ENCODE data around the gene PDPK1.

Gene PDPK1

DNA sequence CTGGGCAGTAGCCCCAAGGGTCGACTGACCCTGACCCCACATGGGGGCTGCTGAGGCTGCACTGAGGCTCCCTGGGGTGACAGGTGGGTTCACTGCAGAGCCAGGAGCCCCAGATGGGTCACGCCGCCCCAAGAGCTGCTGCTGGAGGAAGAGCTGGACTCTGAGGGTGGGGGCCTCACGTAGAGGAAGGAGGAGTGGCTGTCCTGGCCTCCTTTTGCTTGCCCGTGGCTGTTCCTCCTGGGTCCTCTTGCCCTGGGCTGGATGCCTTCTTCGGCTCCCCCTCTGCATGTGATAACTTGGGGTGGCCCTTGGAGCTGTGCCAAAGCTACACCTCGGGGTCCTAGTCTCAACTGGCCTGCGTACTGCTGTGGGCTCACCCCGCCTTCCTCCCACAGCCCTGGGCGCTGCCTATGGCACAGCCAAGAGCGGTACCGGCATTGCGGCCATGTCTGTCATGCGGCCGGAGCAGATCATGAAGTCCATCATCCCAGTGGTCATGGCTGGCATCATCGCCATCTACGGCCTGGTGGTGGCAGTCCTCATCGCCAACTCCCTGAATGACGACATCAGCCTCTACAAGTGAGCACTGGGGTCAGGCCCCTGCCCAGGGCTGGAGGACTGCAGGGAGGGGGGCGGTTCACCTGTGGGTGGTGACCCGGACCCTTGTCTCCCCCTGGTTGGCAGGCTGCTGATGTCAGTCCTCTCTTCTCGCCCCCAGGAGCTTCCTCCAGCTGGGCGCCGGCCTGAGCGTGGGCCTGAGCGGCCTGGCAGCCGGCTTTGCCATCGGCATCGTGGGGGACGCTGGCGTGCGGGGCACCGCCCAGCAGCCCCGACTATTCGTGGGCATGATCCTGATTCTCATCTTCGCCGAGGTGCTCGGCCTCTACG is 18.8 kb upstream of the PDPK1 start:
- DNase-seq: no peak
- in situ Hi-C loops (cut with HindIII; ENCODE audit: low pct_ligation_motif_present, low pct_unique_long_range_greater_than_20kb, low sequenced_read_pairs): no loop called here

DNA sequence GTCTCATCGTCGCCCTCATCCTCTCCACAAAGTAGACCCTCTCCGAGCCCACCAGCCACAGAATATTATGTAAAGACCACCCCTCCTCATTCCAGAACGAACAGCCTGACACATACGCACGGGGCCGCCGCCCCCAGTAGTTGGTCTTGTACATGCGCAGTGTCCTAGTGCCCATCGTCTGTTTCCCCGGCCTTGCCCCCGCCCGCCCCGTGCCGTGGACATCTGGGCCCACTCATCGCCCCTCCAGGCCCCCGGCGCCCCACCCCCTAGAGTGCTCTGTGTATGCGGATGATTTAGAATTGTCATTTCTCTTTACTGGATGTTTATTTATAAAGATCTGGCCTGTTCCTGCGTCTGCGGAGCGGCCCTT is 18.1 kb upstream of the PDPK1 start:
- no peak for DNase-seq
- in situ Hi-C loops (cut with HindIII; ENCODE audit: low pct_ligation_motif_present, low pct_unique_long_range_greater_than_20kb, low sequenced_read_pairs): no loop called here

DNA sequence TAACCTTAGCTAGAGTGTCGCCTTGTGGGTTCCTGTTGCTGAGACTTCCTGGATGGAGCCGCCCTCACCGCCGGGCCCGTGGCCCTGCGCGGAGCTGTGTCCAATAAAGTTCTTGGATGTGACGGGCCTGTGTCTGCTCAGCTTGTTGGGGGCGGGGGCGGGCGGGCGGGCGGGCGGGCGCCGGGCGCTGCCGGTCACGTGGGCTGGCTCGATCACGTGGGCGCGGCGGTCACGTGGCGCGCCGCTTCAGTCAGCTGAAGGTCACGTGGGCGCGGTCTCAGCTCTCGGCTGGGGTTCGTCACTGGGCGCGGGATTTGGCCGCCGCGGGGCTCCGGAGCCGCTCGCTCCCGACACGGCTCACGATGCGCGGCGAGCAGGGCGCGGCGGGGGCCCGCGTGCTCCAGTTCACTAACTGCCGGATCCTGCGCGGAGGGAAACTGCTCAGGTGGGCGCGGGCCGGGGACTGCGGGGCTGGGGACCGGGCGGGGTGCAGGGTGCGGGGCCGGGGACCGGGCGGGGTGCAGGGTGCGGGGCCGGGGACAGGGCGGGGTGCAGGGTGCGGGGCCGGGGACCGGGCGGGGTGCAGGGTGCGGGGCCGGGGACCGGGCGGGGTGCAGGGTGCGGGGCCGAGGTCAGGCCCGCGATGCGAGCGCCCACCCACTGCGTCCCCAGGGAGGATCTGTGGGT is 17.6 kb upstream of the PDPK1 start, which contains the start of gene AMDHD2:
TSS of gene AMDHD2 (plus strand) at position 275 of the 687 bp plus-strand sequence. CDS start at position 363, 88 bp downstream.
- in situ Hi-C loops (cut with HindIII; ENCODE audit: low pct_ligation_motif_present, low pct_unique_long_range_greater_than_20kb, low sequenced_read_pairs): no loop called here
- DNase-seq: peak; percentile 94

DNA sequence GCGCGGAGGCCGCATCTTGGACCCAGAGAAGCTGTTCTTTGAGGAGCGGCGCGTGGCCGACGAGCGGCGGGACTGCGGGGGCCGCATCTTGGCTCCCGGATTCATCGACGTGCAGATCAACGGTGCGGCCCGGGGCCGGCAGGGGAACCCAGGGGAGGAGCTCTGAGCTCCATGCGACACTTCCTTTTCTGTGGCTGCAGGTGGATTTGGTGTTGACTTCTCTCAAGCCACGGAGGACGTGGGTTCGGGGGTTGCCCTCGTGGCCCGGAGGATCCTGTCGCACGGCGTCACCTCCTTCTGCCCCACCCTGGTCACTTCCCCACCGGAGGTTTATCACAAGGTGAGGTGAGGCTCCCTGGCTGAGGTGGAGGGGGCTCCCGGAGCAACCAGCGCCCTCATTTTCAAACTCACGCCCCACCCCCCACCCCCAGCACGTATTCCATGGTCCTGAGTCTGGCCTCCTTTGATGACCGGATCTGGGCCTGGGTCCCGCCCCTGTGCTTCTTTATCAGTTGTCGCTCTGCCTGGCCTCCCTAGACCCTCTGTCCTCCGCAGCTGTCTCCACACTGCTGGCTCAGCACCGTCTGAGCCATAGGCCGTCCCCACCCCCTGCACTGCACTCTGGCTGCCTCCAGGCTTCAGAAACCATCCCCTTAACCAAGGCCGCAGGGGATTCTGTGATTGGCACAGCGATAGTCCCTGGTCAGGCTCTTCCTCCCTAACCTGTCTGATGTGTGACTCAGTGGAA is 16.9 kb upstream of the PDPK1 start:
- peak; percentile 45 for DNase-seq
- in situ Hi-C loops (cut with HindIII; ENCODE audit: low pct_ligation_motif_present, low pct_unique_long_range_greater_than_20kb, low sequenced_read_pairs): no loop called here

DNA sequence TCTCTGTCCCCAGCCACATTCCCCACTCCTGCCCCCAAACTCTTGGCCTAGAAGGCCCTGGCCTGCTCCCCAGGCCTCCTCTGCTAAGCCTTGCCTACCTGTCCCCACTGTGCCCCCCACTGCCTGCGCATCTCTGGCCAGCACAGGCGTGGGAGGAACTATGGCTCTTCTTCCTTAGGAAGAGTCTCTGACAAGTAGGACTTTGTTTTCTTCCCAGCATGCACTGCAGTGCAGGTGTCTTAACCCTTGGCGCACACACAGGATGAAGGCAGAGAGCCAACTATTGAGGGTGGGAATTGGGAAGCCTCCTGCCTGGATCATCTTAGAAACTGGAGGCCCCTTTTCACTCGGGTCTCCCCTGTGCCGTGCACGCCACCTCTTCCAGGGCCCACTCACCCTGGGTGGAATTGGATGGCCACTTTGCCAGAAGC is 14.0 kb upstream of the PDPK1 start:
- DNase-seq: no peak
- in situ Hi-C loops (cut with HindIII; ENCODE audit: low pct_ligation_motif_present, low pct_unique_long_range_greater_than_20kb, low sequenced_read_pairs): no loop called here

DNA sequence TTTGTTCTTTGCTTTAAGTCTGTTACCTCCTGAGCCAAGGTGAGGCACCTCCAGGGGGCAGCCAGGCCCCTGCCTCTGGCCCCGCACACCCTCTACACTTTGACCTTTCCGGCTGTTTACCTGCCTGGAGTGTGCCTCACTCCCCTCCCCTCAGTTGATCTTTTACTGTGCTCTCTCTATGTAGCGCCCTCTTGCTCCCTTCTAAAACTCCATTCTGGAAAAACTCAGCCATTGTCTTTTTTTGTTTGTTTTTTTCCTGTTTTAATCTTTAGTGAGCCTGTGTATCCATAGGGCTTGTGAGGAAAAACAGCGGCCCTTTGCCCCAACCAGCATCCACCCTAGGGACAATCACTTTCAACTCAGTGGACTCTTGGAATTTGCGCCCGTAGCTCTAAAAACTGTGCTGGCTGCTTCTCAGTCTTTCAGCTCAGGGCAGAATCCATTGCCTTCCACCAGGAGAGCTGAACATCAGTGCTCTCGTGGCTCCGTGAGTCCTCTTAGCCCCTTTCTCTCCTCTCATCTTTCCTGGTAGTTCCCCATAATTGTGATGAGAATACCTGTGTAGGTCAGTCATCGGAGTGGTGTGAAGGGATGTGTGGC is 13.4 kb upstream of the PDPK1 start:
- in situ Hi-C loops (cut with HindIII; ENCODE audit: low pct_ligation_motif_present, low pct_unique_long_range_greater_than_20kb, low sequenced_read_pairs): no loop called here
- DNase-seq: no peak

DNA sequence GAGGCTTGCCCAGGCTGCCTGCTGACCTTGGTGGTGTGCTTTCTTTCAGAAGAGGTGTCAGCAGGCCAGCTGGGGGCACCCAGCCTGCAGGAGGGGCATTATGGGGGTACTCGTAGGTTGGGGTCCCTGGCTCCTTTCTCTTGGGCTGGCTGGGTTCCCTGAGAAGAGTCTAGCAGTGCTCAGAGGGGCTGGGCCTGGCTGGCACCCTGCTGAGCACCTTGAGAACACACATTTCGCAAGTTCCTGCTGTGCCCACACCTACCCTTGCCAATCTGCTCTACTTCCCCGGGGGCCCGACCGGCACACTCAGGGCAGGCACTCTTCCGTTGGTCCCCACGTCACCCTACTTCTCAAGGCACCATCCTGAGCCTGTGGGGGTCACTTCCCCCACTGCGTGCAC is 11.7 kb upstream of the PDPK1 start:
- DNase-seq: no peak
- in situ Hi-C loops (cut with HindIII; ENCODE audit: low pct_ligation_motif_present, low pct_unique_long_range_greater_than_20kb, low sequenced_read_pairs): no loop called here

DNA sequence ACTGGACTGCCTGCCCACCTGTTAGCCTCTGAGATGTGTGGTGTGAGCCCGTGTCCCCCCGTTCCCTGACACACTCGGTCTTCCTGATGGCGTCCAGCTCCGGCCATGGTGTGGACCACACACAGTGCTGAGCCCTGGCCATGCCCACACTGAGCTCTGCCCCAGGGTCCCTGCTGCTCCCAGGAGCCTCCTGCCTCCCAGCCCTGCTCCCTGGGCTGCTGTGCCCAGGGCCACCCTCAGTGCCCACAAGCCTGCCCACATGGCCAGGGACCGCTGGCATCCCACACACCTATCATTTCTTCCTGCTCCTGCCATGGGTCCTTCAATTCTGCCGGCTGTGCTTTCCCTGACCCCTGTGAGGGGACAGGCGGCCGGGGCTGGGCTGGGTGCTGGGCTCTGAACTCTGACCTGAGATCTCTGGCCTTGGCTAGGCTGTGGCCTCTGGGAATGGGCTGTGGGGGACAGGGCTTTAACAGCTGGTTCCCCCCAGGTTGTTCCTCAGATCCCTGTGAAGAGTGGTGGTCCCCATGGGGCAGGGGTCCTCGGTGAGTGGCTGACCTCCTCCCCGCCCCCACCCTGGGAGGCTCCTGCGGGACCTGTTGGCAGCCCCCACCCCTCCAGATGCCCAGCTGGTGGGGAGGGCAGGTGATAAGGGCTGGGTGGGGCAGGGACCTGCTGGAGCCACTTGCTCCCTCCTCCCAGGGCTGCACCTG is 10.6 kb upstream of the PDPK1 start:
- no peak for DNase-seq

DNA sequence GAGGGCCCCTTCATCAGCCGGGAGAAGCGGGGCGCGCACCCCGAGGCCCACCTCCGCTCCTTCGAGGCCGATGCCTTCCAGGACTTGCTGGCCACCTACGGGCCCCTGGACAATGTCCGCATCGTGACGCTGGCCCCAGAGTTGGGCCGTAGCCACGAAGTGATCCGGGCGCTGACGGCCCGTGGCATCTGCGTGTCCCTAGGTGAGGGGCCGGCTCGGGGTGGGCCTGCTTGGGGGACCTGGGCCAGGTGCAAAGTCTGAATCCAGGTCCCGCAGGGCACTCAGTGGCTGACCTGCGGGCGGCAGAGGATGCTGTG is 10.1 kb upstream of the PDPK1 start:
- in situ Hi-C loops (cut with HindIII; ENCODE audit: low pct_ligation_motif_present, low pct_unique_long_range_greater_than_20kb, low sequenced_read_pairs): no loop called here
- DNase-seq: no peak

More for the DNA sequence above, 10.6 kb upstream of the PDPK1 start:
- in situ Hi-C loops (cut with HindIII; ENCODE audit: low pct_ligation_motif_present, low pct_unique_long_range_greater_than_20kb, low sequenced_read_pairs): no loop called here

DNA sequence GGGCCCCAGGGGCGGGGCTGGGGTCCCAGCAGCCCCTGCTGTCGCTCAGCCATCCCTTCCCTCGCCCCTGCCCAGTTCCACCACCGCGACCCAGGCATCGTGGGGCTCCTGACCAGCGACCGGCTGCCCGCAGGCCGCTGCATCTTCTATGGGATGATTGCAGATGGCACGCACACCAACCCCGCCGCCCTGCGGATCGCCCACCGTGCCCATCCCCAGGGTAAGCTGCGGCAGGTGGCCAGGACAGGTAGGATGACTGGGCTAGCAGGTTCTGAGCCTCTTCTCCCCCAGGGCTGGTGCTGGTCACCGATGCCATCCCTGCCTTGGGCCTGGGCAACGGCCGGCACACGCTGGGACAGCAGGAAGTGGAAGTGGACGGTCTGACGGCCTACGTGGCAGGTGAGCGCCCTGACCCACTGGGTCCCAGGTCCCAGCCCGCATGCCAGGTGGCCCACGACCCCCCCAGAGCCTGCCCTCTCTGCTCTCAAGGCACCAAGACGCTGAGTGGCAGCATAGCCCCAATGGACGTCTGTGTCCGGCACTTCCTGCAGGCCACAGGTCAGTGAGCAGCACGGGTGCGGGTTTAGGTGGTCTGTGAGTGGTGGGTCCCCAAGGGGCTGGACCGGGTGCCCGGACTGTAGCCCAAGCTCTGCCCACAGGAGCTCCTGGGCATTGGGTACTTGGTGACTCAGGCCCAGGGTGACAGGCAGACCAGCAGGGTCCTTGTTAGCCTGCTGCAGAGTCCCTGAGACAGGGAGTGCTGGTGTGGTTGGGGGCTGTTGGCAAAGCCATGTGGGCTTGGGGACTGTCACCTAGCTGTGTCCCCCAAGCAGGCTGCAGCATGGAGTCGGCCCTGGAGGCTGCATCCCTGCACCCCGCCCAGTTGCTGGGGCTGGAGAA is 9.4 kb upstream of the PDPK1 start:
- in situ Hi-C loops (cut with HindIII; ENCODE audit: low pct_ligation_motif_present, low pct_unique_long_range_greater_than_20kb, low sequenced_read_pairs): no loop called here
- no peak for DNase-seq

DNA sequence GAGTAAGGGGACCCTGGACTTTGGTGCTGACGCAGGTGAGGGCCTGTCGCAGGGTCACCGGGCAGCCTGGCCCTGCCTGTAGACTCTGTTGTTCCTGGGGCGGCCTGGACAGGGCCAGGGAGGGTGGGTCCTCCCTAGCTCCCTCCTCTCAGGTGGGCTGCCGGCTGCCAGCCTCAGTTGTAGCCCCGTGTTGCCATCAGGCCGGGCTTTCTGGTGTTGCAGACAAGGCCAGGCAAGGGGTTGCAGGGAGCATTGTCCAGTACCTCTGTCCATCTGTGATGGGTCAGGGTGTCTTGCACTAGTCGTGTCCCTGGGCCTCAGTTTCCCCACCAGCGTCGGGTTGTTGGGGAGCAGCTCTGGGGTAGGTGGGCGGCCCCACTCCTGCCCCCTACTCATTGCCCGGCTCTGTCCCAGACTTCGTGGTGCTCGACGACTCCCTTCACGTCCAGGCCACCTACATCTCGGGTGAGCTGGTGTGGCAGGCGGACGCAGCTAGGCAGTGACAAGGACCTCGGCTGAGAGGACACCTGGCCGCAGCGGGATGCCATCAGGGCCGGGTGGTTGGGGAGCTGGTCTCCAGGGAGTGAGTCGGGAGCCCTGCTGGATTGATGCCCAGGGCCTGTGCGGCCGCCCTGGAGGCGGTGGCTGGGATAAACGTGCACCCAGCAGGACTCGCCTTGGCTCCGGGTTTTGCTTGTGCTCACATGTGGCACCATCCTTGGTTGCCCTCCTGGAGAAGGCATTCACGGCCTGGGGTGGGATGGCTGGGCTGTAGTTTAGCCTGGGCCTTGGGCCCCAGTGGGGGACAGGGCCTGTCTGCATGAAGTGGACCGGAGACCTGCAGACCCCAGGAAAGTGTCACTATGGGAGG is 8.5 kb upstream of the PDPK1 start:
- in situ Hi-C loops (cut with HindIII; ENCODE audit: low pct_ligation_motif_present, low pct_unique_long_range_greater_than_20kb, low sequenced_read_pairs): no loop called here
- DNase-seq: peak; percentile 52

DNA sequence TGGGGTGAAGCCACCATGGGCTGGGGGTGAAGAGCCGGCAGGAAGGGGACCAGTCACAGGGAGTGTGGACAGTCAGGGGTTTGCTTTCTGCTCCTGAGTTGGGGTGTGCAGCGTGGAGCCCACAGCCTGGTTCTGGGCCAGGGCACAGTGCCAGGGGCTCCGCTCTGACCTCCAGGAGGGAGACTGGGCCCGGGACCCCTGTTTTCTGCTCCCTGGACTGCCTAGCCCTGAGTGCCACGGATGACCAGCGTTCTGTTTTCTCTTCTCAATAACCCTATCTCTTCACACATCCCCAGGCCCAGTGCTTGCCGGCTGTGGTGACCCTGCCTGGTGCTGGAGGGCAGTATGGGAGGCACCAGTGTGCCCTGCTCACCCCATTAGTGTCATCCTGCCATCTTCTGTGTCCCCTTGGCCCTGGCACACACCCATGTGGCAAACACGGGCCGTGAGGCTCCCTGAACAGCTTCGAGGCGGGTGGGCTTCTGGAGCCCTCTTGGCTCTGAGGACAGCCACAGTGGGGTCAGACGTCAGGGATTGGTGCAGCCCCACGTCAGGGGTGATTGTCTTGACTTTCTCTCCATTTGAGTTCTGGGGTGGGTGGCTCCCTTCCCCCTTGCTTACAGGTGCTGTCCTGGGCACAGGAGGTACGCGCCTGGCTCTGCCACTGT is 7.7 kb upstream of the PDPK1 start:
- in situ Hi-C loops (cut with HindIII; ENCODE audit: low pct_ligation_motif_present, low pct_unique_long_range_greater_than_20kb, low sequenced_read_pairs): no loop called here
- no peak for DNase-seq

DNA sequence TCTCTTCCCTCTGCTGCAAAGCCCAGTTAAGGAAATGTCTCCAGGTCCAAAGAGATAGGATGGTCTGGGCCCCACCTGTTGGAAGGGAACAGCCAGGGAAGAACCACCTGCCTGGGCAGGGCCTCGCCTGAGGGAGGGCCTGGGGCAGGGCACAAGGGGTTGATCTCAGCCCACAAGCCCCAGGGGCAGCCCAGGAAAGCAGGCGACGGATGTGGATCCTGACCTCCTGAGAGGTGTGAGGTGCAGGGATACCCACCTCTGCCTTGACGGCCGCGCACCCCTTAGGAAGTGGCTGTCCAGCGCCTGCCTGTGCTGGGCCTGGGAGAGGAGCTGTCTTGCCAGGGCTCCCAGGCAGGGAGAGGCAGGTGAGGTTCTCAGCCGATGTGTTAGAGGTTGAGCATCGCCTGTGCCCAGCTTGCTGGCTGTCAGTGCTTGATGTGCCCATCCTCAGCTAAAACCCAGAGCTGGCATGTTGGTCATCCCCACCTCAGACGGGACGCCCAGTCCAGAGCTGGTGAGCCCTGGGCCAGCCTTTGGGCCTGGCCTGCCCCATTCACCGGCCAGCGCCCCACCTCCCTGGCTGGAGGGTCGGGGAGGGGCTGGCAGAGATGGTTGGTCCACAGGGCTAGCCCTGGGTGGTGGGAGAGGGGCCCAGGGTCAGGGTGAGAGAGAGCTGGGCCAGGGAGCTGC is 7.0 kb upstream of the PDPK1 start:
- in situ Hi-C loops (cut with HindIII; ENCODE audit: low pct_ligation_motif_present, low pct_unique_long_range_greater_than_20kb, low sequenced_read_pairs): no loop called here
- DNase-seq: no peak

DNA sequence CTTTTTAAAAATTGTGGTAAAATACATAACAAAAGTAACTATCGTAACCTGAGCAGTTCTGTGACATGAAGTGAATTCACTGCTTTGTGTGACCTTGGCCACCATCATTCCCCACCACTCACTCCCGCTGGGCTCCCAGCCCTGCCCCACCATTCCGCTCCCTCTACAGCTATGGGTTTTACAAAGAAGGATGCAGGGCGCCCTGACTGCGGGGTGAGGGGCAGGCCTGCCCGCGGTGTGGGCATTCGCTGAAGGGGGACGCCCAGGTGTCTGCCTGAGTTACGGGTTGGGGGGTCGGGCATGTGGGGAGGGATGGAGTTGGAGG is 6.5 kb upstream of the PDPK1 start, which contains the start of gene CEMP1:
TSS of gene CEMP1 (minus strand) at position 38 of the 325 bp plus-strand sequence. CDS start 335 bp downstream, outside the sequence.
- no peak for DNase-seq
- in situ Hi-C loops (cut with HindIII; ENCODE audit: low pct_ligation_motif_present, low pct_unique_long_range_greater_than_20kb, low sequenced_read_pairs): no loop called here

DNA sequence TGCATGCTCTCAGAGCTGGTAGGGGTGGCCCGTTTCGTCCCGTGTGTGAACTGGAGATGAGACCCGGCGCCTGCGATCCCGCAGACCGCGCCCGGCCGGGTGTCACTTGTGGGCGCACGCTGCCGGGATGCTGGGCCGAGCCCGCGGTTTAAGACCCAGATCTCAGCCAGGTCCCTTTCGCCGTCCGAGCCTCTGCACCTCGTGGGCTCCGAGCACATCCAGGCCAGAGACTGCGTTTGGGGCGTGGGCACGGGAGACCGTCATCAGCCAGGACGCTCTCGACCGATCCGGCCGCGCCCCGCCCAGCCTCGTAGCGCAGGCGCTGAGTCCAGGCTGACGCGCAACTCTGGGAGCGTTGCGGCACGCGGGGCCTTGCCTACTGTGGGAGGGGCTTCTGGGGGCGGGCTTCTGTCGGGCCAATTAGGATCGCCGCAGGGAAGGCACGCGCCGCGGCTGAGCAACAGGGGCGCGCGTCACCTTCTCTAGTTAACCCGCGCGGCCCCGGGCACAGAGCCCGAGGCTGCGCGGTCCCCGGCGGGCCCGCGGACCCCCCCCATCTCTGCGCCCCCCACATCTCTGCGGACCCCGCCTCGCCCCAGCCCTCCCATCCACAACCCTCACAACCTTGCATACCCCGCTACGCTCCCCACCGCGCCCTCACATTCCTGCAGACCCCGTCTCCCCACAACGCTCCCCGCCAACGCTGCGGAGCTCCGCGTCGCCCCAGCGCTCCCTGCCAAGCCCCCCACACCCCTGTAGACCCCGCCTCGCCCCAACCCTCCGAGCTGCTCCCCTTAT is 5.9 kb upstream of the PDPK1 start:
- in situ Hi-C loops (cut with HindIII; ENCODE audit: low pct_ligation_motif_present, low pct_unique_long_range_greater_than_20kb, low sequenced_read_pairs): no loop called here
- DNase-seq: peak; percentile 99
